Activated naive CD4-positive, alpha-beta T cell treated with anti-CD3 and anti-CD28 coated beads for 36 hours (primary cell): ENCODE data around the gene DUOXA1. TPM values are rescaled to one million over a fixed set of nuclear protein-coding genes. Genes with fewer than 3 reads are reported as not detected.

ENCODE experiments used
- CTCF ChIA-PET: fragments of 350-600 bp; sonication (Branson Sonifier 250); formaldehyde crosslinking; loops from one replicate; lab custom pipeline; 2021; ENCODE audit warnings: antibody characterized with exemption; lab: Charles Lee
- DNase-seq: peaks from one replicate; pipeline ENCODE4 v3.0.0-alpha.2; 2020
- H3K27ac Mint-ChIP-seq: one replicate; pipeline ENCODE4 v1.8.0; 2021; ENCODE audit warnings: mild to moderate bottlenecking, mixed read lengths
- H3K27me3 Mint-ChIP-seq: one replicate; pipeline ENCODE4 v1.8.0; 2021; ENCODE audit warnings: low read depth, mixed read lengths
- H3K36me3 Mint-ChIP-seq: one replicate; pipeline ENCODE4 v1.8.0; 2021; ENCODE audit warnings: low read depth, mixed read lengths
- H3K4me1 Mint-ChIP-seq: one replicate; pipeline ENCODE4 v1.8.0; 2021; ENCODE audit warnings: low read depth, mixed read lengths
- H3K4me3 Mint-ChIP-seq: one replicate; pipeline ENCODE4 v1.8.0; 2021; ENCODE audit warnings: mild to moderate bottlenecking, moderate library complexity, mixed read lengths
- H3K9me3 Mint-ChIP-seq: one replicate; pipeline ENCODE4 v1.8.0; 2021; ENCODE audit warnings: mixed read lengths
- intact Hi-C: fragments of 100-400 bp; cut with micrococcal nuclease; formaldehyde crosslinking; loops from one replicate; pipeline ENCODE4 v1.15.1; 2023
- total RNA-seq, 2 experiments: library from RNA; stranded (reverse); gene quantifications; one replicate each; pipeline ENCODE4 v1.2.3, GENCODE V29; 2021

Gene DUOXA1
- total RNA-seq, 2 experiments from 2014 or later: not detected

- H3K27ac Mint-ChIP-seq: no peak overlapping the region
- DNase-seq: no peak
- H3K4me1 Mint-ChIP-seq: peaks cover 10% of the 10 kb centered on the region
- no peak overlapping the region for H3K4me3 Mint-ChIP-seq
- no peaks in the 10 kb centered on the region for H3K36me3 Mint-ChIP-seq
- intact Hi-C loops: no loop called here
- CTCF ChIA-PET: interaction anchor here (0.6 to 5.3 kb wide), 12 partner anchors 10 to 291 kb away, joined by 3 to 41 read pairs (median 7); partner anchors contain the start of gene SHF
- H3K9me3 Mint-ChIP-seq: no peaks in the 10 kb centered on the region
- no peaks in the 10 kb centered on the region for H3K27me3 Mint-ChIP-seq
Observed at GRCh38 chr15:45164914-45165313, 35.2 kb upstream of the DUOXA1 start.

GRCh38 chr15:45163508-45163856 lies 33.8 kb upstream of the DUOXA1 start:
- H3K4me3 Mint-ChIP-seq: no peak overlapping the region
- no peak for DNase-seq
- CTCF ChIA-PET: interaction anchor here (0.8 to 5.3 kb wide), 27 partner anchors 8 to 293 kb away, joined by 3 to 41 read pairs (median 6); partner anchors contain the start of gene SHF
- peaks cover 10% of the 10 kb centered on the region for H3K4me1 Mint-ChIP-seq
- no peak overlapping the region for H3K27ac Mint-ChIP-seq
- H3K27me3 Mint-ChIP-seq: no peaks in the 10 kb centered on the region
- H3K36me3 Mint-ChIP-seq: no peaks in the 10 kb centered on the region
- H3K9me3 Mint-ChIP-seq: no peaks in the 10 kb centered on the region
- intact Hi-C loops: loop anchor here (1.0 kb wide), 3 partner anchors 116 to 294 kb away; no protein-coding TSS in a partner anchor

- no peaks in the 10 kb centered on the region for H3K27me3 Mint-ChIP-seq
- H3K27ac Mint-ChIP-seq: no peak overlapping the region
- no peaks in the 10 kb centered on the region for H3K9me3 Mint-ChIP-seq
- no peak overlapping the region for H3K4me3 Mint-ChIP-seq
- intact Hi-C loops: loop anchor here (1.0 kb wide), 3 partner anchors 116 to 294 kb away; no protein-coding TSS in a partner anchor
- H3K4me1 Mint-ChIP-seq: peaks cover 10% of the 10 kb centered on the region
- peak; percentile 80 for DNase-seq
- no peaks in the 10 kb centered on the region for H3K36me3 Mint-ChIP-seq
- CTCF ChIA-PET: interaction anchor here (0.6 to 5.3 kb wide), 28 partner anchors 9 to 293 kb away, joined by 3 to 41 read pairs (median 6); partner anchors contain the start of gene SHF
Observed at GRCh38 chr15:45162771-45163507, 33.3 kb upstream of the DUOXA1 start.

- CTCF ChIA-PET: interaction anchor here (0.7 to 5.3 kb wide), 8 partner anchors 17 to 240 kb away, joined by 3 to 39 read pairs (median 4); a partner anchor contains a TSS
- Mint-ChIP-seq H3K27me3 (no peaks in the 10 kb centered on the region), H3K4me3 (no peak overlapping the region), H3K36me3 (no peaks in the 10 kb centered on the region), H3K4me1 (peaks cover 10% of the 10 kb centered on the region), H3K27ac (no peak overlapping the region), H3K9me3 (no peaks in the 10 kb centered on the region)
- intact Hi-C loops: no loop called here
- DNase-seq: no peak
Observed at GRCh38 chr15:45161666-45162065, 32.0 kb upstream of the DUOXA1 start.

- H3K4me3 Mint-ChIP-seq: no peak overlapping the region
- CTCF ChIA-PET: interaction anchor here (0.6 to 2.1 kb wide), 3 partner anchors 31 to 40 kb away, joined by 3 to 6 read pairs (median 3); no protein-coding TSS in a partner anchor
- intact Hi-C loops: no loop called here
Observed at GRCh38 chr15:45157974-45158373, 28.3 kb upstream of the DUOXA1 start.

GRCh38 chr15:45156744-45157455 lies 27.2 kb upstream of the DUOXA1 start:
- no peak overlapping the region for H3K27ac Mint-ChIP-seq
- H3K4me1 Mint-ChIP-seq: no peaks in the 10 kb centered on the region
- DNase-seq: no peak
- CTCF ChIA-PET: interaction anchor here (0.6 to 1.9 kb wide), 3 partner anchors 39 to 43 kb away, joined by 3 to 9 read pairs (median 3); no protein-coding TSS in a partner anchor
- intact Hi-C loops: no loop called here
- H3K4me3 Mint-ChIP-seq: no peak overlapping the region
- H3K36me3 Mint-ChIP-seq: peaks cover 6% of the 10 kb centered on the region
- H3K27me3 Mint-ChIP-seq: no peaks in the 10 kb centered on the region
- no peaks in the 10 kb centered on the region for H3K9me3 Mint-ChIP-seq

More at GRCh38 chr15:45157974-45158373, 28.3 kb upstream of the DUOXA1 start:
- Mint-ChIP-seq H3K9me3 (no peaks in the 10 kb centered on the region), H3K36me3 (no peaks in the 10 kb centered on the region), H3K4me1 (no peaks in the 10 kb centered on the region), H3K27me3 (no peaks in the 10 kb centered on the region), H3K27ac (no peak overlapping the region)
- DNase-seq: no peak

GRCh38 chr15:45155739-45156138 lies 26.1 kb upstream of the DUOXA1 start:
- Mint-ChIP-seq H3K27me3 (no peaks in the 10 kb centered on the region), H3K4me3 (no peak overlapping the region), H3K9me3 (no peaks in the 10 kb centered on the region), H3K27ac (no peak overlapping the region), H3K36me3 (peaks cover 6% of the 10 kb centered on the region), H3K4me1 (no peaks in the 10 kb centered on the region)
- intact Hi-C loops: no loop called here
- DNase-seq: no peak
- CTCF ChIA-PET: interaction anchor here (1.9 kb wide), 1 partner anchor 37 kb away, joined by 9 read pairs; no protein-coding TSS in a partner anchor

GRCh38 chr15:45151998-45152828 lies 22.5 kb upstream of the DUOXA1 start:
- peaks cover 6% of the 10 kb centered on the region for H3K36me3 Mint-ChIP-seq
- intact Hi-C loops: no loop called here
- H3K4me3 Mint-ChIP-seq: no peak overlapping the region
- no peaks in the 10 kb centered on the region for H3K27me3 Mint-ChIP-seq
- CTCF ChIA-PET: no interaction called here
- H3K27ac Mint-ChIP-seq: peak overlapping the region; percentile 11
- H3K4me1 Mint-ChIP-seq: no peaks in the 10 kb centered on the region
- no peaks in the 10 kb centered on the region for H3K9me3 Mint-ChIP-seq
- no peak for DNase-seq

- CTCF ChIA-PET: interaction anchor here (0.8 kb wide), 1 partner anchor 240 kb away, joined by 5 read pairs; no protein-coding TSS in a partner anchor
Observed at GRCh38 chr15:45150997-45151396, 21.3 kb upstream of the DUOXA1 start.

GRCh38 chr15:45150481-45150880 lies 20.8 kb upstream of the DUOXA1 start:
- no peaks in the 10 kb centered on the region for H3K4me1 Mint-ChIP-seq
- DNase-seq: no peak
- intact Hi-C loops: no loop called here
- no peaks in the 10 kb centered on the region for H3K27me3 Mint-ChIP-seq
- no peak overlapping the region for H3K4me3 Mint-ChIP-seq
- no peak overlapping the region for H3K27ac Mint-ChIP-seq
- CTCF ChIA-PET: no interaction called here
- peaks cover 6% of the 10 kb centered on the region for H3K36me3 Mint-ChIP-seq
- H3K9me3 Mint-ChIP-seq: no peaks in the 10 kb centered on the region

More at GRCh38 chr15:45150997-45151396, 21.3 kb upstream of the DUOXA1 start:
- H3K4me3 Mint-ChIP-seq: no peak overlapping the region
- intact Hi-C loops: no loop called here
- DNase-seq: no peak
- no peaks in the 10 kb centered on the region for H3K27me3 Mint-ChIP-seq
- no peak overlapping the region for H3K27ac Mint-ChIP-seq
- peaks cover 6% of the 10 kb centered on the region for H3K36me3 Mint-ChIP-seq
- no peaks in the 10 kb centered on the region for H3K9me3 Mint-ChIP-seq
- no peaks in the 10 kb centered on the region for H3K4me1 Mint-ChIP-seq

- DNase-seq: no peak
- no peak overlapping the region for H3K27ac Mint-ChIP-seq
- intact Hi-C loops: no loop called here
- no peak overlapping the region for H3K4me3 Mint-ChIP-seq
- H3K4me1 Mint-ChIP-seq: no peaks in the 10 kb centered on the region
- H3K27me3 Mint-ChIP-seq: no peaks in the 10 kb centered on the region
- CTCF ChIA-PET: interaction anchor here (1.0 kb wide), 1 partner anchor 9 kb away, joined by 3 read pairs; no protein-coding TSS in a partner anchor
- peaks cover 6% of the 10 kb centered on the region for H3K36me3 Mint-ChIP-seq
- H3K9me3 Mint-ChIP-seq: no peaks in the 10 kb centered on the region
Observed at GRCh38 chr15:45149060-45149459, 19.4 kb upstream of the DUOXA1 start.
